ENCODE data around the gene DOK5.

DNA sequence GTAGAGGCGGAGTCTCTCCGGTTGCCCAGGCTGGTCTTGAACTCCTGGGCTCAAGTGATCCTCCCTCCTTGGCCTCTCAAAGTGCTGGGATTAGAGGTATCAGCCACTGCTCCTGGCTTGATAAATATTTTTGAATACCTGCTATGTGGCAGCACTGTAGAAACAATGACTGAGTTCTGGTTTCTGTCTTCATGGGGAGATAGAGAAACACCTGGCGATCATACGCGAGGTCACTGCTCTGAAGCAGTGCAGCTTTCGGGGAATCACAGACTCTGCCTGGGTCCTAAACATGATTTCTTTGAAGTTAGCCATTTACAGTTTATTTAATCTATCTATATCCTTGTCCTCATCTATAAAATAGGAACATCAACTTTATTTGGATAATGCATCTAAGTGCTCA lies 31.2 kb downstream of the DOK5 start:
- TF ChIP-seq, protein P1, sequence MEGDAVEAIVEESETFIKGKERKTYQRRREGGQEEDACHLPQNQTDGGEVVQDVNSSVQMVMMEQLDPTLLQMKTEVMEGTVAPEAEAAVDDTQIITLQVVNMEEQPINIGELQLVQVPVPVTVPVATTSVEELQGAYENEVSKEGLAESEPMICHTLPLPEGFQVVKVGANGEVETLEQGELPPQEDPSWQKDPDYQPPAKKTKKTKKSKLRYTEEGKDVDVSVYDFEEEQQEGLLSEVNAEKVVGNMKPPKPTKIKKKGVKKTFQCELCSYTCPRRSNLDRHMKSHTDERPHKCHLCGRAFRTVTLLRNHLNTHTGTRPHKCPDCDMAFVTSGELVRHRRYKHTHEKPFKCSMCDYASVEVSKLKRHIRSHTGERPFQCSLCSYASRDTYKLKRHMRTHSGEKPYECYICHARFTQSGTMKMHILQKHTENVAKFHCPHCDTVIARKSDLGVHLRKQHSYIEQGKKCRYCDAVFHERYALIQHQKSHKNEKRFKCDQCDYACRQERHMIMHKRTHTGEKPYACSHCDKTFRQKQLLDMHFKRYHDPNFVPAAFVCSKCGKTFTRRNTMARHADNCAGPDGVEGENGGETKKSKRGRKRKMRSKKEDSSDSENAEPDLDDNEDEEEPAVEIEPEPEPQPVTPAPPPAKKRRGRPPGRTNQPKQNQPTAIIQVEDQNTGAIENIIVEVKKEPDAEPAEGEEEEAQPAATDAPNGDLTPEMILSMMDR (IDR thresholded peaks at IDR 0.05), result no peak
- TF ChIP-seq POLR2A (IDR thresholded peaks at IDR 0.05), result no peak

Measured in adrenal gland (tissue), 5 donors.